Heart left ventricle (tissue), 13 donors: ENCODE results near the gene RNF213.

Source experiments
- POLR2A ChIP-seq, 2 donors: fragments of 450-650 bp; IDR thresholded peaks; one replicate each; pipeline ENCODE4 v1.6.1; 2017; ENCODE audit warnings: antibody characterized with exemption in 2 of 2, mild to moderate bottlenecking in 2 of 2, moderate library complexity in 2 of 2
- TF ChIP-seq, protein P1 (sequence below), 12 donors: fragments of 200-600 bp; sonication (generic) in 4 of 12; IDR thresholded peaks; one replicate each; pipeline versions ENCODE4 v1.5.0 to v1.8.0; 2018 to 2022; ENCODE audit warnings: antibody characterized with exemption in 12 of 12, mild to moderate bottlenecking in 5 of 12
- donor health status: ischemic (EF 13 %, LVEDD 7.1; RV severe dilation, severe dysfunction).
- donor health status: DM: no; HTN: yes; CAD: no.
- donor health status: DM: no; HTN: no; CAD: no.
- donor health status: ischemic (EF 25% LVEDD 6.9; RV normal size, moderate dysfunction).
- donor health status: ischemic (EF 25% LVEDD 5.7; RV mildly dilated, moderate dysfunction).
- donor health status: ischemic (EF 35%, LVEDD 5.7; RV mildly dilated, moderate dysfunction).
- donor health status: nonischemic (EF 11% LVEDD 7.7; RV severe dilation, severe dysfunction).
- donor health status: DM: yes; HTN: yes; CAD: no.
- donor health status: PGD.
- donor health status: ischemic (EF 29% LVEDD 5.4; RV normal size, mild dysfunction).
- donor health status: nonischemic (EF 23%, LVEDD 6.1; RV moderate dilation, normal function).

DNA sequence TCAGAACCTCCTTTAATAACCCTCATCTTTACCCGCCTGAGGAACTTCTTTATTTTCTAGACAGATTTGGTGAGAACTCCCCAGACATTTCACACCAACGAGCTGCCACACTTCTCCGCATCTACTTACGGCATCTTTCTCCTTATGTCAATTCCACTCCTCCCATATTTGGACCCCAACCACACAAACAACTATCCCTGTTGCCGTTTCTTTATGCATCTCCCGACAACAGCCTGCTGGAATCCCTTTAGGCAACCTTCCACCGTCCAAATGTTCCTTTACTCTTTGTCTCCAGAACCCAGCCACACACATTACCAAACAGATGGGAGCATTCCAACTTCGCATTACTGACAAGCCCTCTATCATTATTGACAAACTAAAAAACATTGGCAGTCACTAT lies 145.5 kb downstream of the RNF213 start:
- no peak for TF ChIP-seq POLR2A (IDR thresholded peaks at IDR 0.05)
- TF ChIP-seq, protein P1, sequence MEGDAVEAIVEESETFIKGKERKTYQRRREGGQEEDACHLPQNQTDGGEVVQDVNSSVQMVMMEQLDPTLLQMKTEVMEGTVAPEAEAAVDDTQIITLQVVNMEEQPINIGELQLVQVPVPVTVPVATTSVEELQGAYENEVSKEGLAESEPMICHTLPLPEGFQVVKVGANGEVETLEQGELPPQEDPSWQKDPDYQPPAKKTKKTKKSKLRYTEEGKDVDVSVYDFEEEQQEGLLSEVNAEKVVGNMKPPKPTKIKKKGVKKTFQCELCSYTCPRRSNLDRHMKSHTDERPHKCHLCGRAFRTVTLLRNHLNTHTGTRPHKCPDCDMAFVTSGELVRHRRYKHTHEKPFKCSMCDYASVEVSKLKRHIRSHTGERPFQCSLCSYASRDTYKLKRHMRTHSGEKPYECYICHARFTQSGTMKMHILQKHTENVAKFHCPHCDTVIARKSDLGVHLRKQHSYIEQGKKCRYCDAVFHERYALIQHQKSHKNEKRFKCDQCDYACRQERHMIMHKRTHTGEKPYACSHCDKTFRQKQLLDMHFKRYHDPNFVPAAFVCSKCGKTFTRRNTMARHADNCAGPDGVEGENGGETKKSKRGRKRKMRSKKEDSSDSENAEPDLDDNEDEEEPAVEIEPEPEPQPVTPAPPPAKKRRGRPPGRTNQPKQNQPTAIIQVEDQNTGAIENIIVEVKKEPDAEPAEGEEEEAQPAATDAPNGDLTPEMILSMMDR (IDR thresholded peaks at IDR 0.05): no peak
